Activated T-cell treated with anti-CD3 and anti-CD28 coated beads, Interleukin-2, amount 50 U/mL, for 4 hours (primary cell): ENCODE data around the gene PTPRU. TPM values are rescaled to one million over a fixed set of nuclear protein-coding genes. Genes with fewer than 3 reads are reported as not detected.
A peak's percentile ranks its signal among the peaks of the same experiment; 100 is the strongest.
"Not testable (repeated sequence)": the region's sequence is repeated elsewhere in the genome, so short reads cannot be mapped to it uniquely, and the experiment has no call there.

Experiments used
- ATAC-seq, 2 donors: fragments of 200-7000 bp; cut with Tn5 transposase; one replicate each; pipeline ENCODE4 v1.10.0; 2021
- DNase-seq: peaks from one replicate; pipeline ENCODE4 v3.0.0-alpha.2; 2020
- H3K27me3 Mint-ChIP-seq: one replicate; pipeline ENCODE4 v1.8.0; 2021; ENCODE audit warnings: low read depth, mixed read lengths
- H3K36me3 Mint-ChIP-seq: one replicate; pipeline ENCODE4 v1.8.0; 2022; ENCODE audit warnings: mixed read lengths; ENCODE audit not compliant: insufficient read depth
- H3K4me1 Mint-ChIP-seq: one replicate; pipeline ENCODE4 v1.8.0; 2021; ENCODE audit warnings: low read depth, mixed read lengths
- H3K4me3 Mint-ChIP-seq: one replicate; pipeline ENCODE4 v1.8.0; 2021; ENCODE audit warnings: mild to moderate bottlenecking, moderate library complexity, mixed read lengths
- H3K9me3 Mint-ChIP-seq: one replicate; pipeline ENCODE4 v1.8.0; 2021; ENCODE audit warnings: mixed read lengths
- total RNA-seq, 3 donors: library from RNA; stranded (reverse); gene quantifications; one replicate each; pipeline ENCODE4 v1.2.1, GENCODE V29; 2021

Gene PTPRU
- total RNA-seq, 3 donors from 2014 or later, result 0.19 to 0.78 (median 0.32) TPM

- Mint-ChIP-seq H3K4me1 (no peaks in the 10 kb centered on the region), H3K9me3 (no peaks in the 10 kb centered on the region), H3K36me3 (peaks cover 34% of the 10 kb centered on the region), H3K4me3 (no peak overlapping the region), H3K27me3 (no peaks in the 10 kb centered on the region)
- ATAC-seq (no peak), DNase-seq (no peak)
Observed at GRCh38 chr1:29210278-29211085, 25.8 kb upstream of the PTPRU start.

GRCh38 chr1:29211086-29212030 lies 25.0 kb upstream of the PTPRU start:
- Mint-ChIP-seq H3K4me3 (no peak overlapping the region), H3K27me3 (no peaks in the 10 kb centered on the region), H3K36me3 (peaks cover 32% of the 10 kb centered on the region), H3K9me3 (no peaks in the 10 kb centered on the region), H3K4me1 (no peaks in the 10 kb centered on the region)
- ATAC-seq (no peak), DNase-seq (no peak)

- H3K9me3 Mint-ChIP-seq, result no peaks in the 10 kb centered on the region
Observed at GRCh38 chr1:29213055-29213454, 23.3 kb upstream of the PTPRU start.

GRCh38 chr1:29217633-29218032 lies 18.7 kb upstream of the PTPRU start:
- Mint-ChIP-seq H3K9me3 (no peaks in the 10 kb centered on the region), H3K27me3 (no peaks in the 10 kb centered on the region), H3K4me1 (no peaks in the 10 kb centered on the region), H3K36me3 (peaks cover 27% of the 10 kb centered on the region), H3K4me3 (no peak overlapping the region)
- ATAC-seq, result no peak
- no peak for DNase-seq

More at GRCh38 chr1:29213055-29213454, 23.3 kb upstream of the PTPRU start:
- DNase-seq (no peak), ATAC-seq (no peak)
- peaks cover 34% of the 10 kb centered on the region for H3K36me3 Mint-ChIP-seq
- no peaks in the 10 kb centered on the region for H3K4me1 Mint-ChIP-seq
- no peaks in the 10 kb centered on the region for H3K27me3 Mint-ChIP-seq
- no peak overlapping the region for H3K4me3 Mint-ChIP-seq

GRCh38 chr1:29218223-29218622 lies 18.1 kb upstream of the PTPRU start:
- Mint-ChIP-seq H3K4me1 (no peaks in the 10 kb centered on the region), H3K36me3 (peaks cover 22% of the 10 kb centered on the region), H3K9me3 (no peaks in the 10 kb centered on the region), H3K27me3 (no peaks in the 10 kb centered on the region), H3K4me3 (no peak overlapping the region)
- ATAC-seq, result no peak
- no peak for DNase-seq

- no peaks in the 10 kb centered on the region for H3K4me1 Mint-ChIP-seq
- no peaks in the 10 kb centered on the region for H3K27me3 Mint-ChIP-seq
- DNase-seq (no peak), ATAC-seq (no peak)
- H3K4me3 Mint-ChIP-seq, result no peak overlapping the region
- H3K36me3 Mint-ChIP-seq, result peaks cover 15% of the 10 kb centered on the region
- H3K9me3 Mint-ChIP-seq, result no peaks in the 10 kb centered on the region
Observed at GRCh38 chr1:29221296-29221695, 15.0 kb upstream of the PTPRU start.

GRCh38 chr1:29222260-29222659 lies 14.1 kb upstream of the PTPRU start:
- not testable (repeated sequence) for H3K9me3 Mint-ChIP-seq, H3K27me3 Mint-ChIP-seq, H3K4me3 Mint-ChIP-seq, H3K4me1 Mint-ChIP-seq, ATAC-seq, DNase-seq
- H3K36me3 Mint-ChIP-seq, result peaks cover 11% of the 10 kb centered on the region

GRCh38 chr1:29222686-29223085 lies 13.6 kb upstream of the PTPRU start:
- Mint-ChIP-seq H3K27me3 (no peaks in the 10 kb centered on the region), H3K4me3 (no peak overlapping the region), H3K36me3 (peaks cover 11% of the 10 kb centered on the region), H3K4me1 (no peaks in the 10 kb centered on the region), H3K9me3 (no peaks in the 10 kb centered on the region)
- DNase-seq (no peak), ATAC-seq (no peak)

- ATAC-seq (no peak), DNase-seq (no peak)
- no peaks in the 10 kb centered on the region for H3K4me1 Mint-ChIP-seq
- H3K4me3 Mint-ChIP-seq, result no peak overlapping the region
- H3K36me3 Mint-ChIP-seq, result peaks cover 11% of the 10 kb centered on the region
- H3K27me3 Mint-ChIP-seq, result no peaks in the 10 kb centered on the region
- H3K9me3 Mint-ChIP-seq, result no peaks in the 10 kb centered on the region
Observed at GRCh38 chr1:29223521-29223920, 12.8 kb upstream of the PTPRU start.

- Mint-ChIP-seq H3K4me1 (no peaks in the 10 kb centered on the region), H3K4me3 (no peak overlapping the region)
Observed at GRCh38 chr1:29224356-29224837, 11.9 kb upstream of the PTPRU start.

GRCh38 chr1:29225361-29225760 lies 11.0 kb upstream of the PTPRU start:
- Mint-ChIP-seq H3K4me3 (no peak overlapping the region), H3K4me1 (peaks cover 8% of the 10 kb centered on the region), H3K27me3 (no peaks in the 10 kb centered on the region), H3K9me3 (no peaks in the 10 kb centered on the region), H3K36me3 (peaks cover 9% of the 10 kb centered on the region)
- no peak for ATAC-seq
- DNase-seq, result no peak

More at GRCh38 chr1:29224356-29224837, 11.9 kb upstream of the PTPRU start:
- Mint-ChIP-seq H3K27me3 (no peaks in the 10 kb centered on the region), H3K9me3 (no peaks in the 10 kb centered on the region), H3K36me3 (peaks cover 9% of the 10 kb centered on the region)
- ATAC-seq, result no peak
- no peak for DNase-seq

GRCh38 chr1:29227511-29227910 lies 8.8 kb upstream of the PTPRU start:
- Mint-ChIP-seq H3K4me3 (no peak overlapping the region), H3K27me3 (no peaks in the 10 kb centered on the region), H3K4me1 (peaks cover 18% of the 10 kb centered on the region), H3K9me3 (no peaks in the 10 kb centered on the region), H3K36me3 (peaks cover 6% of the 10 kb centered on the region)
- DNase-seq (no peak), ATAC-seq (no peak)

- DNase-seq (no peak), ATAC-seq (no peak)
- Mint-ChIP-seq H3K27me3 (peaks cover 15% of the 10 kb centered on the region), H3K36me3 (no peaks in the 10 kb centered on the region), H3K4me3 (peak overlapping the region; percentile 93), H3K4me1 (peaks cover 18% of the 10 kb centered on the region), H3K9me3 (no peaks in the 10 kb centered on the region)
Observed at GRCh38 chr1:29230204-29230552, 6.1 kb upstream of the PTPRU start.

- Mint-ChIP-seq H3K27me3 (peaks cover 18% of the 10 kb centered on the region), H3K9me3 (no peaks in the 10 kb centered on the region), H3K36me3 (no peaks in the 10 kb centered on the region), H3K4me3 (peak within 1 kb of the TSS; percentile 93), H3K4me1 (peaks cover 19% of the 10 kb centered on the region)
- DNase-seq (peak; percentile 96), ATAC-seq (peak; percentile 97 to 98)
Observed at GRCh38 chr1:29230553-29231378, 5.6 kb upstream of the PTPRU start, which contains the start of gene MECR. MECR (minus strand) TSS chr1:29230934; CDS start chr1:29230906, 28 bp downstream.
